ENCODE results near the gene DOCK2.

DNA sequence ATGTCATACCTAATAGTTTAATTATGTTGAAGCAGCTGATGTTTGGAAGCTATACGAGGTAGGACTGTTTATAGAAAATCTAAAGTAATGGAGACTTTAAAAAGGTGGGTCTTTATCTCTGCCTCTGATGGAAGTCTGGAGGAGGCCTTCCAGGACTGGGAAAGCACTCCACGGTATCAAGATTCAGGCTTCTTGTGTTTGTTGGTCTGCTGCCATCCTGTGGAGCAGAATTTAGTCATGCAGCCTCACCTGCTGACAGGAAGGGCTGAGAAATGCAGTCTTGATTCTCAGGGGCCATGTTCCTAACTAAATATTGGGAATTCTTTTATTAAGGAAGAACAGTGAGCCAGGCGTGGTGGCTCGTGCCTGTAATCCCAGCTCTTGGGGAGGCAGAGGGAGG lies 37.6 kb upstream of the DOCK2 start:
- no peak for TF ChIP-seq POLR2A (IDR thresholded peaks at IDR 0.05)
- TF ChIP-seq, protein P1, sequence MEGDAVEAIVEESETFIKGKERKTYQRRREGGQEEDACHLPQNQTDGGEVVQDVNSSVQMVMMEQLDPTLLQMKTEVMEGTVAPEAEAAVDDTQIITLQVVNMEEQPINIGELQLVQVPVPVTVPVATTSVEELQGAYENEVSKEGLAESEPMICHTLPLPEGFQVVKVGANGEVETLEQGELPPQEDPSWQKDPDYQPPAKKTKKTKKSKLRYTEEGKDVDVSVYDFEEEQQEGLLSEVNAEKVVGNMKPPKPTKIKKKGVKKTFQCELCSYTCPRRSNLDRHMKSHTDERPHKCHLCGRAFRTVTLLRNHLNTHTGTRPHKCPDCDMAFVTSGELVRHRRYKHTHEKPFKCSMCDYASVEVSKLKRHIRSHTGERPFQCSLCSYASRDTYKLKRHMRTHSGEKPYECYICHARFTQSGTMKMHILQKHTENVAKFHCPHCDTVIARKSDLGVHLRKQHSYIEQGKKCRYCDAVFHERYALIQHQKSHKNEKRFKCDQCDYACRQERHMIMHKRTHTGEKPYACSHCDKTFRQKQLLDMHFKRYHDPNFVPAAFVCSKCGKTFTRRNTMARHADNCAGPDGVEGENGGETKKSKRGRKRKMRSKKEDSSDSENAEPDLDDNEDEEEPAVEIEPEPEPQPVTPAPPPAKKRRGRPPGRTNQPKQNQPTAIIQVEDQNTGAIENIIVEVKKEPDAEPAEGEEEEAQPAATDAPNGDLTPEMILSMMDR (IDR thresholded peaks at IDR 0.05), result no peak

Data from adrenal gland (tissue), 5 donors.